Liver (tissue), 9 donors: ENCODE data around the gene OR10R2. TPM values are rescaled to one million over a fixed set of nuclear protein-coding genes. Genes with fewer than 3 reads are reported as not detected.

ENCODE experiments used
- DNase-seq: peaks from one replicate; pipeline ENCODE4 v3.0.0-alpha.2; 2017; ENCODE audit warnings: low spot score
- H3K27ac ChIP-seq, 2 donors: one replicate each; pipeline ENCODE4 v1.7.0; 2013; ENCODE audit warnings: inconsistent platforms in 2 of 2, low read length in 2 of 2, control low read depth in 1 of 2, low read depth in 1 of 2, mild to moderate bottlenecking in 1 of 2
- H3K27me3 ChIP-seq, 4 donors: one replicate each; pipeline versions ENCODE4 v1.6.1 to v1.7.0; 2013; ENCODE audit warnings: low read length in 3 of 4, inconsistent platforms in 1 of 4, mild to moderate bottlenecking in 1 of 4, moderate library complexity in 1 of 4; ENCODE audit not compliant: control insufficient read depth in 4 of 4, insufficient read depth in 4 of 4
- H3K36me3 ChIP-seq, 4 donors: one replicate each; pipeline versions ENCODE4 v1.6.1 to v1.7.0; 2013; ENCODE audit warnings: low read length in 3 of 4, mild to moderate bottlenecking in 3 of 4, low read depth in 1 of 4, moderate library complexity in 1 of 4; ENCODE audit not compliant: control insufficient read depth in 4 of 4, insufficient read depth in 3 of 4
- H3K4me1 ChIP-seq, 4 donors: one replicate each; pipeline versions ENCODE4 v1.6.1 to v1.7.0; 2013; ENCODE audit warnings: low read length in 3 of 4, mild to moderate bottlenecking in 3 of 4, moderate library complexity in 1 of 4; ENCODE audit not compliant: control insufficient read depth in 4 of 4, insufficient read depth in 4 of 4
- H3K4me3 ChIP-seq, 3 donors: one replicate each; pipeline versions ENCODE4 v1.6.1 to v1.7.0; 2013; ENCODE audit warnings: low read length in 3 of 3, control low read depth in 1 of 3, low read depth in 1 of 3, mild to moderate bottlenecking in 1 of 3
- H3K9ac ChIP-seq, 2 donors: one replicate each; pipeline ENCODE4 v1.7.0; 2013; ENCODE audit warnings: low read length in 2 of 2, mild to moderate bottlenecking in 2 of 2, moderate library complexity in 2 of 2, control low read depth in 1 of 2, low read depth in 1 of 2
- H3K9me3 ChIP-seq, 4 donors: one replicate each; pipeline versions ENCODE4 v1.6.1 to v1.7.0; 2013; ENCODE audit warnings: low read length in 3 of 4; ENCODE audit not compliant: control insufficient read depth in 4 of 4
- CTCF ChIP-seq: fragments of 150-350 bp; IDR thresholded peaks from 2 replicates; pipeline ENCODE4 v1.5.1; 2017; ENCODE audit warnings: improper control_type of control experiment, low read depth, low read length; ENCODE audit not compliant: missing input control
- EGR1 ChIP-seq, 2 donors: IDR thresholded peaks; 2 replicates each; pipeline ENCODE4 v1.6.1; 2016 to 2018; ENCODE audit warnings: antibody characterized with exemption in 2 of 2, low read depth in 2 of 2
- FOXA1 ChIP-seq: IDR thresholded peaks from 2 replicates; pipeline ENCODE4 v1.6.1; 2016; ENCODE audit warnings: antibody characterized with exemption
- FOXA2 ChIP-seq: IDR thresholded peaks from 2 replicates; pipeline ENCODE4 v1.6.1; 2016; ENCODE audit warnings: antibody characterized with exemption
- GABPA ChIP-seq, 2 donors: IDR thresholded peaks in 1 of 2; conservative IDR thresholded peaks in 1 of 2; 2 replicates each; pipeline ENCODE4 v1.6.1; 2016; ENCODE audit warnings: antibody characterized with exemption in 2 of 2, mild to moderate bottlenecking in 1 of 2, moderate library complexity in 1 of 2
- HNF4A ChIP-seq, 2 donors: conservative IDR thresholded peaks; 2 replicates each; pipeline ENCODE4 v1.6.1; 2016; ENCODE audit warnings: antibody characterized with exemption in 2 of 2, mild to moderate bottlenecking in 2 of 2
- HNF4G ChIP-seq: IDR thresholded peaks from 2 replicates; pipeline ENCODE4 v1.6.1; 2016; ENCODE audit warnings: antibody characterized with exemption
- JUND ChIP-seq, 2 donors: IDR thresholded peaks; 2 replicates each; pipeline ENCODE4 v1.6.1; 2016; ENCODE audit warnings: antibody characterized with exemption in 2 of 2
- NR2F2 ChIP-seq: IDR thresholded peaks from 2 replicates; pipeline ENCODE4 v1.6.1; 2016; ENCODE audit warnings: antibody characterized with exemption
- RAD21 ChIP-seq, 2 donors: IDR thresholded peaks; 2 replicates each; pipeline ENCODE4 v1.6.1; 2016; ENCODE audit warnings: antibody characterized with exemption in 2 of 2, mild to moderate bottlenecking in 2 of 2
- REST ChIP-seq: IDR thresholded peaks from 2 replicates; pipeline ENCODE4 v1.6.1; 2016; ENCODE audit warnings: antibody characterized with exemption, mild to moderate bottlenecking
- SP1 ChIP-seq: IDR thresholded peaks from 2 replicates; pipeline ENCODE4 v1.6.1; 2018; ENCODE audit warnings: antibody characterized with exemption, mild to moderate bottlenecking
- TAF1 ChIP-seq: conservative IDR thresholded peaks from 2 replicates; pipeline ENCODE4 v1.6.1; 2016; ENCODE audit warnings: antibody characterized with exemption, mild to moderate bottlenecking
- YY1 ChIP-seq: IDR thresholded peaks from 2 replicates; pipeline ENCODE4 v1.6.1; 2016; ENCODE audit warnings: antibody characterized with exemption, mild to moderate bottlenecking
- WGBS: extraction: QIAGEN DNeasy Blood & Tissue Kit; methylation state at CpG from one replicate; pipeline ENCODE4 v1.1.7; 2013; 5-methylcytosine and 5-hydroxymethylcytosine counted together
- polyA plus RNA-seq, 2 donors: library from polyadenylated mRNA; stranded (reverse) in 1 of 2; unstranded in 1 of 2; fragments of 200-250 nt in 1 of 2; fragments of >200 nt in 1 of 2; fragmentation: Nextera tagmentation in 1 of 2; extraction: Ambion mirVana in 1 of 2; gene quantifications; one replicate each; pipeline versions ENCODE4 v1.2.1 to v1.2.3, GENCODE V29; 2013 to 2015
- total RNA-seq, 2 donors: library from RNA; depleted of rRNA; stranded (reverse); fragments of >200 nt; gene quantifications; one replicate each; pipeline ENCODE4 v1.2.3, GENCODE V29; 2014
- TF ChIP-seq, protein P1 (sequence below): IDR thresholded peaks from 2 replicates; pipeline ENCODE4 v1.6.1; 2016; ENCODE audit warnings: antibody characterized with exemption
- TF ChIP-seq, protein P2 (sequence below): IDR thresholded peaks from 2 replicates; pipeline ENCODE4 v1.6.1; 2016; ENCODE audit warnings: antibody characterized with exemption
- TF ChIP-seq, protein P3 (sequence below): IDR thresholded peaks from 2 replicates; pipeline ENCODE4 v1.6.1; 2016; ENCODE audit warnings: antibody characterized with exemption
- donor health status: healthy.
- donor health status: healthy.
- donor health status: healthy.
- donor health status: healthy.
- donor health status: healthy.

The OR10R2 gene
- total and polyA plus RNA-seq, 4 donors, result not detected

DNA sequence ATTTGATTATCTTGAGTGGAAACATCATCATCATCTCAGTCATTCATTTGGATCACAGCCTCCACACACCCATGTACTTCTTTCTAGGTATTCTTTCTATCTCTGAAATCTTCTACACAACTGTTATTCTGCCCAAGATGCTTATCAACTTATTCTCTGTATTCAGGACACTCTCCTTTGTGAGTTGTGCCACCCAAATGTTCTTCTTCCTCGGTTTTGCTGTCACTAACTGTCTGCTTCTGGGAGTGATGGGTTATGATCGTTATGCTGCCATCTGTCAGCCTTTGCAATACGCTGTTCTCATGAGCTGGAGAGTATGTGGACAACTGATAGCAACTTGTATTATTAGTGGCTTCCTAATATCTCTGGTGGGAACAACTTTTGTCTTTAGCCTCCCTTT, 19.3 kb downstream of the OR10R2 start:
- peaks cover 0 to 3% (median 0%) of the 10 kb centered on the region in 4 donors for H3K27me3 ChIP-seq
- TF ChIP-seq GABPA (IDR thresholded peaks at IDR 0.05 in 1 of 2, conservative IDR thresholded peaks at IDR 0.05 in 1 of 2) (no peak), REST (no peak), RAD21 (IDR thresholded peaks at IDR 0.05) (no peak), JUND (IDR thresholded peaks at IDR 0.05) (no peak), FOXA1 (no peak), NR2F2 (no peak), CTCF (no peak), EGR1 (IDR thresholded peaks at IDR 0.05; ENCODE audit: low read depth in 2 of 2) (no peak)
- TF ChIP-seq, protein P1, sequence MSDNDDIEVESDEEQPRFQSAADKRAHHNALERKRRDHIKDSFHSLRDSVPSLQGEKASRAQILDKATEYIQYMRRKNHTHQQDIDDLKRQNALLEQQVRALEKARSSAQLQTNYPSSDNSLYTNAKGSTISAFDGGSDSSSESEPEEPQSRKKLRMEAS, result no peak
- TF ChIP-seq, protein P2, sequence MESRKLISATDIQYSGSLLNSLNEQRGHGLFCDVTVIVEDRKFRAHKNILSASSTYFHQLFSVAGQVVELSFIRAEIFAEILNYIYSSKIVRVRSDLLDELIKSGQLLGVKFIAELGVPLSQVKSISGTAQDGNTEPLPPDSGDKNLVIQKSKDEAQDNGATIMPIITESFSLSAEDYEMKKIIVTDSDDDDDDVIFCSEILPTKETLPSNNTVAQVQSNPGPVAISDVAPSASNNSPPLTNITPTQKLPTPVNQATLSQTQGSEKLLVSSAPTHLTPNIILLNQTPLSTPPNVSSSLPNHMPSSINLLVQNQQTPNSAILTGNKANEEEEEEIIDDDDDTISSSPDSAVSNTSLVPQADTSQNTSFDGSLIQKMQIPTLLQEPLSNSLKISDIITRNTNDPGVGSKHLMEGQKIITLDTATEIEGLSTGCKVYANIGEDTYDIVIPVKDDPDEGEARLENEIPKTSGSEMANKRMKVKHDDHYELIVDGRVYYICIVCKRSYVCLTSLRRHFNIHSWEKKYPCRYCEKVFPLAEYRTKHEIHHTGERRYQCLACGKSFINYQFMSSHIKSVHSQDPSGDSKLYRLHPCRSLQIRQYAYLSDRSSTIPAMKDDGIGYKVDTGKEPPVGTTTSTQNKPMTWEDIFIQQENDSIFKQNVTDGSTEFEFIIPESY, result no peak
- TF ChIP-seq, protein P3, sequence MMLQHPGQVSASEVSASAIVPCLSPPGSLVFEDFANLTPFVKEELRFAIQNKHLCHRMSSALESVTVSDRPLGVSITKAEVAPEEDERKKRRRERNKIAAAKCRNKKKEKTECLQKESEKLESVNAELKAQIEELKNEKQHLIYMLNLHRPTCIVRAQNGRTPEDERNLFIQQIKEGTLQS, result no peak
- no peaks in the 10 kb centered on the region for H3K36me3 ChIP-seq
- H3K4me3 ChIP-seq, result no peak overlapping the region
- no peak overlapping the region for H3K9ac ChIP-seq
- no peak overlapping the region for H3K27ac ChIP-seq
- no peak for DNase-seq
- WGBS, result 48% methylated on average over 3 of the region's 3 CpGs
- H3K9me3 ChIP-seq, result no peaks in the 10 kb centered on the region
- no peaks in the 10 kb centered on the region for H3K4me1 ChIP-seq

DNA sequence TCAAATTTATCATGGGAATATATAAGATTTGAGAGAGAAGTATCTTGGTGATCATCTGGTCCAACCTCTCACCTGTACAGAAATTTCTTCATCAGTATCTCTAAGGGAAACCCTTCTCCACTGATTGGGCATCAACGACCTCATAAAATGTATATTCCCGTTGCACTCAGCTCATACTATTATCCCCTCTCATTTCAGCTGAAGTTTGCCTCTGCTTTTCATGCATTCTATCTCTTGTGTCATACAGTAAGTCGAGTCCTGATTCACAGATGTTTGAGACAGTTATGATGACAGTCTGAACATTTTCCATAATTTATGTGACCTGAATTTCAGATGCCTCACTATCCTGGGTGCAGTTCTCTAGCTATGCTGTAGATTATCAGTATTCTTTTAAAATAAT, 21.0 kb downstream of the OR10R2 start:
- Histone ChIP-seq H3K9ac (no peak overlapping the region), H3K9me3 (no peaks in the 10 kb centered on the region), H3K27ac (no peak overlapping the region), H3K4me3 (no peak overlapping the region), H3K27me3 (peaks cover 0 to 3% (median 0%) of the 10 kb centered on the region in 4 donors), H3K36me3 (no peaks in the 10 kb centered on the region), H3K4me1 (no peaks in the 10 kb centered on the region)
- TF ChIP-seq NR2F2 (no peak), REST (no peak), HNF4A (conservative IDR thresholded peaks at IDR 0.05) (no peak), HNF4G (no peak), TAF1 (no peak), EGR1 (IDR thresholded peaks at IDR 0.05; ENCODE audit: low read depth in 2 of 2) (no peak), GABPA (IDR thresholded peaks at IDR 0.05 in 1 of 2, conservative IDR thresholded peaks at IDR 0.05 in 1 of 2) (no peak), SP1 (no peak), FOXA2 (no peak), YY1 (no peak)
- TF ChIP-seq, protein P2, result no peak
- no peak for DNase-seq
- 51% methylated on average over 3 of the region's 3 CpGs for WGBS
